Testis (tissue), 2 donors: ENCODE results near the gene TAMALIN.

ENCODE experiments used
- POLR2A ChIP-seq: fragments of 450-650 bp; IDR thresholded peaks from one replicate; pipeline ENCODE4 v1.6.1; 2017; ENCODE audit warnings: antibody characterized with exemption, mild to moderate bottlenecking, moderate library complexity
- TF ChIP-seq, protein P1 (sequence below), 3 experiments: fragments of 450-650 bp in 2 of 3; fragments of 200-600 bp in 1 of 3; sonication (generic) in 1 of 3; IDR thresholded peaks; one replicate each; pipeline ENCODE4 v1.5.1; 2016 to 2019; ENCODE audit warnings: antibody characterized with exemption in 3 of 3, mild to moderate bottlenecking in 2 of 3, moderate library complexity in 1 of 3

- TF ChIP-seq, protein P1, sequence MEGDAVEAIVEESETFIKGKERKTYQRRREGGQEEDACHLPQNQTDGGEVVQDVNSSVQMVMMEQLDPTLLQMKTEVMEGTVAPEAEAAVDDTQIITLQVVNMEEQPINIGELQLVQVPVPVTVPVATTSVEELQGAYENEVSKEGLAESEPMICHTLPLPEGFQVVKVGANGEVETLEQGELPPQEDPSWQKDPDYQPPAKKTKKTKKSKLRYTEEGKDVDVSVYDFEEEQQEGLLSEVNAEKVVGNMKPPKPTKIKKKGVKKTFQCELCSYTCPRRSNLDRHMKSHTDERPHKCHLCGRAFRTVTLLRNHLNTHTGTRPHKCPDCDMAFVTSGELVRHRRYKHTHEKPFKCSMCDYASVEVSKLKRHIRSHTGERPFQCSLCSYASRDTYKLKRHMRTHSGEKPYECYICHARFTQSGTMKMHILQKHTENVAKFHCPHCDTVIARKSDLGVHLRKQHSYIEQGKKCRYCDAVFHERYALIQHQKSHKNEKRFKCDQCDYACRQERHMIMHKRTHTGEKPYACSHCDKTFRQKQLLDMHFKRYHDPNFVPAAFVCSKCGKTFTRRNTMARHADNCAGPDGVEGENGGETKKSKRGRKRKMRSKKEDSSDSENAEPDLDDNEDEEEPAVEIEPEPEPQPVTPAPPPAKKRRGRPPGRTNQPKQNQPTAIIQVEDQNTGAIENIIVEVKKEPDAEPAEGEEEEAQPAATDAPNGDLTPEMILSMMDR (IDR thresholded peaks at IDR 0.05): no peak
- no peak for TF ChIP-seq POLR2A
Measured at GRCh38 chr12:52053536-52054209, 46.9 kb downstream of the TAMALIN start.
